NB4 (cell line): ENCODE measurements around the gene PCSK4.

ENCODE experiments used
- DNase-seq: peaks from one replicate; pipeline ENCODE4 v3.0.0; 2010; ENCODE audit warnings: low read depth
- H3K4me3 ChIP-seq: one replicate; pipeline ENCODE4 v1.5.1; 2011; ENCODE audit warnings: mild to moderate bottlenecking, low read depth, low read length, moderate library complexity
- MAX ChIP-seq: IDR thresholded peaks from 2 replicates; pipeline ENCODE4 v1.6.1; 2011; ENCODE audit warnings: low read depth, low read length
- MYC ChIP-seq: IDR thresholded peaks from 2 replicates; pipeline ENCODE4 v1.6.1; 2011; ENCODE audit warnings: low read depth, low read length
- POLR2A ChIP-seq: IDR thresholded peaks from 2 replicates; pipeline ENCODE4 v1.6.1; 2011; ENCODE audit warnings: mild to moderate bottlenecking; ENCODE audit not compliant: insufficient read length; ENCODE audit errors: extremely low read depth
- TF ChIP-seq, protein P1 (sequence below): IDR thresholded peaks from one replicate; pipeline ENCODE4 v1.5.1; 2012; ENCODE audit warnings: low read depth, low read length

Gene PCSK4

DNA sequence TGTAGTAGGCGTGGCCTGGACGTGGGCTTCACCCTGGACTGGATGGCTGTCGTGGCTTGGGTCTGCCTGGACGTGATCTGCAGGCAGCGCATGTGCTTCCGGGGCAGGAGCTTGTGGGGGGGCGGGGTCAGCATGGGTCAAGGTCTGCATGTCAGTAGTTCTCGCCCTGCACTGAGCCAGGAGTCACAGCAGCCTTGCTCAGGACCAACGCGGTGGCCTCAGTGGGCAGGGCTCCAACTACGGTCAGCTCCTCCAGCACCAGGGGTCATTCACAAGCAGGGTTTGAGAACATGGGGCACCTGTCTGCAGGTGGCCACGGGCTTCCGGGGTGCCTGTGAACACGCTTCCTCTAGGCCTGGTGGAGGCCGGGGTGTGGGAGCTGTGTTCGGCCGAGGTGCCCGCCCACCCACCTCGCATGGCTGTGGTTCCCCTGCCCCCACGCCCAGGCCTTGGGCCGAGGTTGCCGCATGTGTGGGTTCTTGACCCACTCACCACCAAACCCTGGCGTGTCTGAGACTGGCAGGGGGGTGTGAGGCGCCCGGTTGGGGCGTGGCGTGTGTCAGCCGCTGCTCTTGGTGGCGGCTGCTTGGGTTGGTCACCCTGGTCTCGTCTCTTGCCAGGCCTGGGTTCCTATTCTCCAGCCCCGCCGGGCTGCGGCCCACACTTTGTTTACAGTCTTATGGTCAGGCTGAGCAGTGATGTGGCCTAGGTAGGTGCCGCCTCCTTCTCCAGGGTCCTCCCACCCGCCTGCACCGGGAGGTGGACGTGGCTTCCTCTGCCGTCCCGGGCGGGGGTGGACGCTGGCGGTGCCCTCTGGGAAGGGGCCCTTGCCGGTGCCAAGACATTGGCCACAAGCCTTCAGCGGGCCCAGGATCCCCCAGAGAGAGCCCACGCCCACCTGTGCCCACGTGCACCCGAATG is 56.8 kb downstream of the PCSK4 start:
- H3K4me3 ChIP-seq = no peak overlapping the region
- DNase-seq = no peak
- TF ChIP-seq POLR2A (no peak), MAX (no peak), MYC (no peak)
- TF ChIP-seq, protein P1, sequence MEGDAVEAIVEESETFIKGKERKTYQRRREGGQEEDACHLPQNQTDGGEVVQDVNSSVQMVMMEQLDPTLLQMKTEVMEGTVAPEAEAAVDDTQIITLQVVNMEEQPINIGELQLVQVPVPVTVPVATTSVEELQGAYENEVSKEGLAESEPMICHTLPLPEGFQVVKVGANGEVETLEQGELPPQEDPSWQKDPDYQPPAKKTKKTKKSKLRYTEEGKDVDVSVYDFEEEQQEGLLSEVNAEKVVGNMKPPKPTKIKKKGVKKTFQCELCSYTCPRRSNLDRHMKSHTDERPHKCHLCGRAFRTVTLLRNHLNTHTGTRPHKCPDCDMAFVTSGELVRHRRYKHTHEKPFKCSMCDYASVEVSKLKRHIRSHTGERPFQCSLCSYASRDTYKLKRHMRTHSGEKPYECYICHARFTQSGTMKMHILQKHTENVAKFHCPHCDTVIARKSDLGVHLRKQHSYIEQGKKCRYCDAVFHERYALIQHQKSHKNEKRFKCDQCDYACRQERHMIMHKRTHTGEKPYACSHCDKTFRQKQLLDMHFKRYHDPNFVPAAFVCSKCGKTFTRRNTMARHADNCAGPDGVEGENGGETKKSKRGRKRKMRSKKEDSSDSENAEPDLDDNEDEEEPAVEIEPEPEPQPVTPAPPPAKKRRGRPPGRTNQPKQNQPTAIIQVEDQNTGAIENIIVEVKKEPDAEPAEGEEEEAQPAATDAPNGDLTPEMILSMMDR = no peak

DNA sequence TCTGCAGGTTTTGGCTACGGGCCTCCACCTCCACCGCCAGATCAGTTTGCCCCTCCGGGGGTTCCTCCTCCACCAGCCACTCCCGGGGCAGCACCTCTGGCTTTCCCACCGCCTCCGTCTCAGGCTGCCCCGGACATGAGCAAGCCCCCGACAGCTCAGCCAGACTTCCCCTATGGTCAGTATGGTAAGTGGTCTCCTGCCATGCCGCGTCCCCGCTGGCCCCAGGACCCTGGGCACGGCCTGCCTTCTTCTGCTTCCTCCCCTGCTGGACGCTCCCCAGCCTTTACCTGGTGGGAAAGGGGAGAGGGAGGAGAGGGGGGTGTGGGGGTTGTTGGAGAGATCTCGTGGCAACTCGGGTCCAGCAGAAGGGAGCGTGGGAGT is 57.7 kb downstream of the PCSK4 start:
- DNase-seq = no peak
- TF ChIP-seq POLR2A = no peak
- TF ChIP-seq MAX = no peak
- no peak for TF ChIP-seq MYC
- TF ChIP-seq, protein P1 = no peak
- no peak overlapping the region for H3K4me3 ChIP-seq

DNA sequence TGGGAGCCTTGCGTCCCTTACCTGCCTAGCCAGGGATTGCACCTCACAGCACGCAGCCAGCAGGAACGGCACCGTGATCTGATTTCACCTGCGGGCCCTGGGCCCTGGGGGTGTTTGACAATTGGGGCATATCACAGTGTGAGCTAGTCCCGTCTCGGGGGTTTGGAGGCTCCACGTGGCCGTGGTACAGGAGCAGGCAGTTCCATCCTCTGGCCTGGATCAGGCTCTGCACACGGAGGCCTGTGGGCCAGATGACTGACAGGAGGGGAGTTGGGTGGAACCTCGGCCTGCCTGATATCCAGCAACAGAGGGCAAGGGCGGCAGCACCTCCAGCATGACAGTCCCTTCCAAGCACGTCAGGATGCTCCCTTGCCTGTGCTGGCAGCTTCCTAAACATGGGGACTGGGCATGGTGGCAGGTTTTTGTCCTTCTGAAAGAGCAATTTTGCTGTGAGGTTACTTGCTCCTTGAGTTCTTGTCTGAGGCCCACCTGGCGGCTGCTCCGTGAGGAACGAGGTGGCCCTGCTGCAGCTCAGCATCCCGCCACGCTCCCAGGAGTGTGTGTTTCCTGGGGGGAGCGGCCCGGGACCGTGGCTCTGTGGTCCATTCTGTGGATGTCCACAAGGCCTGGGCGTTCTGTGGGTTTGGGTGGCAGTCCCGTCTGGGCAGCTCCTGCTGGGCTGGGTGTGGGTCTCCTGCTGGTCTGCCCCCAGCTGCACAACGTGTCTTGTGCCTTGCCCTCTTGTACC is 58.2 kb downstream of the PCSK4 start:
- TF ChIP-seq, protein P1 = no peak
- TF ChIP-seq MAX = no peak
- no peak for TF ChIP-seq POLR2A
- no peak for TF ChIP-seq MYC
- no peak for DNase-seq
- no peak overlapping the region for H3K4me3 ChIP-seq
